ENCODE results near the gene CLDN22.

CLDN22 gene

GRCh38 chr4:183284965-183285364 lies 35.1 kb downstream of the CLDN22 start:
- no peak overlapping the region for H3K4me3 ChIP-seq (replicated peaks; ENCODE audit: insufficient read depth, low read length)
- TF ChIP-seq, protein P1, sequence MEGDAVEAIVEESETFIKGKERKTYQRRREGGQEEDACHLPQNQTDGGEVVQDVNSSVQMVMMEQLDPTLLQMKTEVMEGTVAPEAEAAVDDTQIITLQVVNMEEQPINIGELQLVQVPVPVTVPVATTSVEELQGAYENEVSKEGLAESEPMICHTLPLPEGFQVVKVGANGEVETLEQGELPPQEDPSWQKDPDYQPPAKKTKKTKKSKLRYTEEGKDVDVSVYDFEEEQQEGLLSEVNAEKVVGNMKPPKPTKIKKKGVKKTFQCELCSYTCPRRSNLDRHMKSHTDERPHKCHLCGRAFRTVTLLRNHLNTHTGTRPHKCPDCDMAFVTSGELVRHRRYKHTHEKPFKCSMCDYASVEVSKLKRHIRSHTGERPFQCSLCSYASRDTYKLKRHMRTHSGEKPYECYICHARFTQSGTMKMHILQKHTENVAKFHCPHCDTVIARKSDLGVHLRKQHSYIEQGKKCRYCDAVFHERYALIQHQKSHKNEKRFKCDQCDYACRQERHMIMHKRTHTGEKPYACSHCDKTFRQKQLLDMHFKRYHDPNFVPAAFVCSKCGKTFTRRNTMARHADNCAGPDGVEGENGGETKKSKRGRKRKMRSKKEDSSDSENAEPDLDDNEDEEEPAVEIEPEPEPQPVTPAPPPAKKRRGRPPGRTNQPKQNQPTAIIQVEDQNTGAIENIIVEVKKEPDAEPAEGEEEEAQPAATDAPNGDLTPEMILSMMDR (IDR thresholded peaks at IDR 0.05; ENCODE audit: insufficient read depth, low read length): no peak
- no peak for TF ChIP-seq POLR2AphosphoS5 (IDR thresholded peaks at IDR 0.05; ENCODE audit: low read depth)
- TF ChIP-seq SPI1 (IDR thresholded peaks at IDR 0.05; ENCODE audit: borderline replicate concordance, low read depth): no peak
- no peak for TF ChIP-seq REST (IDR thresholded peaks at IDR 0.05; ENCODE audit: insufficient replicate concordance, low read depth)
- no peak for TF ChIP-seq GABPA (IDR thresholded peaks at IDR 0.05; ENCODE audit: low read depth)
- H3K27me3 ChIP-seq (ENCODE audit: insufficient read depth, poor library complexity, severe bottlenecking): no peaks in the 10 kb centered on the region
- no peak overlapping the region for H3K27ac ChIP-seq (replicated peaks)
- DNase-seq (ENCODE audit: low read depth in 1 of 2, low spot score in 1 of 2): no peak

- no peak overlapping the region for H3K4me3 ChIP-seq (replicated peaks; ENCODE audit: insufficient read depth, low read length)
- no peak for DNase-seq (ENCODE audit: low read depth in 1 of 2, low spot score in 1 of 2)
- H3K27ac ChIP-seq (replicated peaks): no peak overlapping the region
- no peaks in the 10 kb centered on the region for H3K27me3 ChIP-seq (ENCODE audit: insufficient read depth, poor library complexity, severe bottlenecking)
- no peak for TF ChIP-seq REST (IDR thresholded peaks at IDR 0.05; ENCODE audit: insufficient replicate concordance, low read depth)
These were observed 35.8 kb downstream of the CLDN22 start for GRCh38 chr4:183284258-183284785.

- Histone ChIP-seq H3K4me3 (replicated peaks; ENCODE audit: insufficient read depth, low read length) (no peak overlapping the region), H3K27ac (replicated peaks) (no peak overlapping the region), H3K27me3 (ENCODE audit: insufficient read depth, poor library complexity, severe bottlenecking) (no peaks in the 10 kb centered on the region)
- TF ChIP-seq SPI1 (IDR thresholded peaks at IDR 0.05; ENCODE audit: borderline replicate concordance, low read depth): no peak
- TF ChIP-seq POLR2AphosphoS5 (IDR thresholded peaks at IDR 0.05; ENCODE audit: low read depth): no peak
- TF ChIP-seq GABPA (IDR thresholded peaks at IDR 0.05; ENCODE audit: low read depth): no peak
- TF ChIP-seq REST (IDR thresholded peaks at IDR 0.05; ENCODE audit: insufficient replicate concordance, low read depth): no peak
- TF ChIP-seq, protein P1 (IDR thresholded peaks at IDR 0.05; ENCODE audit: insufficient read depth, low read length): no peak
- DNase-seq (ENCODE audit: low read depth in 1 of 2, low spot score in 1 of 2): no peak
These were observed 44.0 kb downstream of the CLDN22 start for GRCh38 chr4:183276106-183276505.

Measured in HL-60 (cell line).